OCI-LY1 (cell line): Measurements from ENCODE around the gene BEND7.

ENCODE experiments used
- EZH2 ChIP-seq: fragments of 200-600 bp; sonication (generic), shearing (Covaris generic); IDR thresholded peaks from 2 replicates; pipeline ENCODE4 v1.8.0; 2017; ENCODE audit warnings: borderline replicate concordance, mixed run types, mild to moderate bottlenecking, antibody characterized with exemption, low read length, moderate library complexity, mixed read lengths
- TF ChIP-seq, protein P1 (sequence below): fragments of 200-600 bp; sonication (generic), shearing (Covaris generic); IDR thresholded peaks from 2 replicates; pipeline ENCODE4 v1.5.1; 2017; ENCODE audit warnings: mild to moderate bottlenecking, antibody characterized with exemption, low read length, moderate library complexity, mixed read lengths

DNA sequence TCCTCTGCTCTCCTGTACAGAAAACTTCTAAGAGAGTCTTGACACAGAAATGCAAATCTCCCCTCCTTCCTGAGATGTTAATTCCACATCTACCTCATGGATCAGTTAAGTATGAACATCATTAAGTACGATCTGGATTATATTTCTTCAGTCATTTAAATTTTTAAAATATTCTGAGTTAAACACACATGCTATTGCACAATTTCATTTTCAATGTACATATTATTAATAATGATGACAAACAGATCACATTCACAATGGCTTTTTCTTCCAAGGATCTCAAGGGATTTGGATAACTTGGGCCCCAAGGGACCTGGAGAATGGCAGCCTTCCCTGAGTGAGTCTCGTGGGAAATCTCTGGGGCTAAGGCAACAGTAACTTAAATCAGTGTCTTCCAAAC is 16.2 kb downstream of the BEND7 start:
- TF ChIP-seq, protein P1, sequence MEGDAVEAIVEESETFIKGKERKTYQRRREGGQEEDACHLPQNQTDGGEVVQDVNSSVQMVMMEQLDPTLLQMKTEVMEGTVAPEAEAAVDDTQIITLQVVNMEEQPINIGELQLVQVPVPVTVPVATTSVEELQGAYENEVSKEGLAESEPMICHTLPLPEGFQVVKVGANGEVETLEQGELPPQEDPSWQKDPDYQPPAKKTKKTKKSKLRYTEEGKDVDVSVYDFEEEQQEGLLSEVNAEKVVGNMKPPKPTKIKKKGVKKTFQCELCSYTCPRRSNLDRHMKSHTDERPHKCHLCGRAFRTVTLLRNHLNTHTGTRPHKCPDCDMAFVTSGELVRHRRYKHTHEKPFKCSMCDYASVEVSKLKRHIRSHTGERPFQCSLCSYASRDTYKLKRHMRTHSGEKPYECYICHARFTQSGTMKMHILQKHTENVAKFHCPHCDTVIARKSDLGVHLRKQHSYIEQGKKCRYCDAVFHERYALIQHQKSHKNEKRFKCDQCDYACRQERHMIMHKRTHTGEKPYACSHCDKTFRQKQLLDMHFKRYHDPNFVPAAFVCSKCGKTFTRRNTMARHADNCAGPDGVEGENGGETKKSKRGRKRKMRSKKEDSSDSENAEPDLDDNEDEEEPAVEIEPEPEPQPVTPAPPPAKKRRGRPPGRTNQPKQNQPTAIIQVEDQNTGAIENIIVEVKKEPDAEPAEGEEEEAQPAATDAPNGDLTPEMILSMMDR = no peak
- no peak for TF ChIP-seq EZH2
